HG02763 (cell line): ENCODE data around the gene KIF17.

ENCODE experiments used
- ATAC-seq: cut with Tn5 transposase; IDR thresholded peaks from one replicate; pipeline ENCODE4 v1.9.1; 2021; ENCODE audit warnings: mild to moderate bottlenecking, moderate library complexity; ENCODE audit not compliant: unreplicated experiment

The KIF17 gene

GRCh38 chr1:20633190-20634064, 84.4 kb downstream of the KIF17 start, which contains the start of gene PINK1:
TSS of gene PINK1 (plus strand) at chr1:20633458. CDS start at chr1:20633549, 91 bp downstream.
- ATAC-seq = peak; percentile 54

GRCh38 chr1:20632386-20632785, 85.4 kb downstream of the KIF17 start:
- no peak for ATAC-seq

- ATAC-seq = no peak
These were observed 87.1 kb downstream of the KIF17 start for GRCh38 chr1:20630729-20631128.

GRCh38 chr1:20626524-20626923, 91.3 kb downstream of the KIF17 start:
- no peak for ATAC-seq

- no peak for ATAC-seq
These were observed 91.7 kb downstream of the KIF17 start for GRCh38 chr1:20626098-20626427.

GRCh38 chr1:20625176-20626097, 92.4 kb downstream of the KIF17 start:
- no peak for ATAC-seq

- ATAC-seq = no peak
These were observed 93.1 kb downstream of the KIF17 start for GRCh38 chr1:20624709-20625108.

- ATAC-seq = no peak
These were observed 96.8 kb downstream of the KIF17 start for GRCh38 chr1:20621012-20621411.

GRCh38 chr1:20619999-20620398, 97.8 kb downstream of the KIF17 start:
- ATAC-seq = no peak

GRCh38 chr1:20618550-20618949, 99.3 kb downstream of the KIF17 start:
- no peak for ATAC-seq

GRCh38 chr1:20616847-20617487, 100.8 kb downstream of the KIF17 start:
- no peak for ATAC-seq

GRCh38 chr1:20615946-20616846, 101.6 kb downstream of the KIF17 start:
- no peak for ATAC-seq

GRCh38 chr1:20614131-20614579, 103.7 kb downstream of the KIF17 start:
- ATAC-seq = no peak
